Natural killer cell (primary cell): ENCODE data around the gene OAT. TPM values are rescaled to one million over a fixed set of nuclear protein-coding genes. Genes with fewer than 3 reads are reported as not detected.

Experiments
- ATAC-seq, 3 donors: fragments of 150-1000 bp in 2 of 3; fragments of 200-7000 bp in 1 of 3; cut with Tn5 transposase; 1 replicate in 1 of 3; 2 replicates in 2 of 3; pipeline ENCODE4 v1.10.0; 2021; ENCODE audit warnings: mild to moderate bottlenecking in 2 of 3, moderate library complexity in 2 of 3
- DNase-seq, 2 donors: peaks; one replicate each; pipeline versions ENCODE4 v3.0.0 to v3.0.0-alpha.2; 2013 to 2021; ENCODE audit warnings: mixed read lengths in 1 of 2
- H3K27ac ChIP-seq: one replicate; pipeline ENCODE4 v1.5.1; 2013; ENCODE audit warnings: mild to moderate bottlenecking, low read length
- H3K27me3 ChIP-seq: one replicate; pipeline ENCODE4 v1.6.1; 2013; ENCODE audit warnings: low read length; ENCODE audit not compliant: control insufficient read depth, insufficient read depth
- H3K36me3 ChIP-seq: one replicate; pipeline ENCODE4 v1.6.1; 2013; ENCODE audit warnings: low read length; ENCODE audit not compliant: control insufficient read depth, insufficient read depth
- H3K4me1 ChIP-seq: one replicate; pipeline ENCODE4 v1.6.1; 2013; ENCODE audit warnings: low read length; ENCODE audit not compliant: control insufficient read depth, insufficient read depth
- H3K4me3 ChIP-seq: one replicate; pipeline ENCODE4 v1.5.1; 2013; ENCODE audit warnings: low read length
- H3K9me3 ChIP-seq: one replicate; pipeline ENCODE4 v1.6.1; 2013; ENCODE audit warnings: low read length; ENCODE audit not compliant: control insufficient read depth, insufficient read depth
- H3K27ac Mint-ChIP-seq, 2 donors: one replicate each; pipeline ENCODE4 v1.8.0; 2022; ENCODE audit warnings: mild to moderate bottlenecking in 2 of 2, mixed read lengths in 2 of 2, moderate library complexity in 1 of 2
- H3K27me3 Mint-ChIP-seq, 2 donors: one replicate each; pipeline ENCODE4 v1.8.0; 2022; ENCODE audit warnings: low read depth in 2 of 2, mixed read lengths in 2 of 2
- H3K36me3 Mint-ChIP-seq: one replicate; pipeline ENCODE4 v1.8.0; 2022; ENCODE audit warnings: mixed read lengths
- H3K4me1 Mint-ChIP-seq, 2 donors: one replicate each; pipeline ENCODE4 v1.8.0; 2022; ENCODE audit warnings: mixed read lengths in 2 of 2
- H3K4me3 Mint-ChIP-seq: one replicate; pipeline ENCODE4 v1.8.0; 2022; ENCODE audit warnings: mild to moderate bottlenecking, moderate library complexity, mixed read lengths
- H3K9me3 Mint-ChIP-seq, 2 donors: one replicate each; pipeline ENCODE4 v1.8.0; 2022; ENCODE audit warnings: mixed read lengths in 2 of 2
- CTCF ChIP-seq: fragments of 200-600 bp; IDR thresholded peaks from one replicate; pipeline ENCODE4 v1.8.0; 2022; ENCODE audit warnings: antibody characterized with exemption
- WGBS: methylation state at CpG from one replicate; pipeline ENCODE4 v1.1.7; 2013; ENCODE audit warnings: missing lambda C conversion rate; ENCODE audit not compliant: insufficient coverage; 5-methylcytosine and 5-hydroxymethylcytosine counted together
- intact Hi-C: fragments of 100-400 bp; cut with micrococcal nuclease; formaldehyde crosslinking; loops from one replicate; pipeline ENCODE4 v1.14.2; 2022
- total RNA-seq, 4 donors: library from RNA; stranded (reverse); fragments of 120-200 nt in 1 of 4; gene quantifications; one replicate each; pipeline versions ENCODE4 v1.2.3 to v1.2.4, GENCODE V29; 2013 to 2022

Gene OAT
- total RNA-seq, 3 donors from 2014 or later (not counting 1 experiment from before 2014, with no cell fraction given) = 35.8 to 60.9 (median 48.4) TPM

GRCh38 chr10:124425227-124425962 is 6.7 kb upstream of the OAT start:
- Mint-ChIP-seq H3K4me3 (no peak overlapping the region), H3K36me3 (no peaks in the 10 kb centered on the region), H3K27ac (no peak overlapping the region), H3K4me1 (no peaks in the 10 kb centered on the region), H3K9me3 (no peaks in the 10 kb centered on the region), H3K27me3 (peaks cover 24 to 31% of the 10 kb centered on the region in 2 donors)
- intact Hi-C loops = no loop called here
- no peak overlapping the region for H3K27ac ChIP-seq
- WGBS = 100% methylated on average over 2 of the region's 4 CpGs
- DNase-seq = no peak
- ATAC-seq = no peak
- no peaks in the 10 kb centered on the region for H3K9me3 ChIP-seq
- no peaks in the 10 kb centered on the region for H3K4me1 ChIP-seq
- no peak overlapping the region for H3K4me3 ChIP-seq
- no peaks in the 10 kb centered on the region for H3K36me3 ChIP-seq
- TF ChIP-seq CTCF = no peak
- no peaks in the 10 kb centered on the region for H3K27me3 ChIP-seq

DNA sequence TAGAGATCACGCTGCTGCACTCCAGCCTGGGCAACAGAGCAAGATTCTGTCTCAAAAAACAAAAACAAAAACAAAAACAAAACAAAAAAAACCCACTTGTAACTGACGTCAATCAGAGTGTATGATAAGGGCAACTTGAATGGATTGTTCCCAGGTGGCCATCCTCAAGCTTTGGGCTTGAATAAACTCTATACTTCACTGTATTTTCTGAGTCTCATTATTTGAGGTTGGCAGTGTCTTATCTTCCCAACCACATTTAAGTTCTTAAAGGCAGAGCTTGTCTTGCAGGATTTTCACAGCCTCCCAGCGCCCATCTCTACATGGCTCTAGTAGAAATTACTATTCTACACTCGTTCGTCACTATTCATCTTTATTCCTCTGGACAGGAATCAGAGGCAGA is 5.1 kb upstream of the OAT start:
- ATAC-seq (no peak), DNase-seq (no peak)
- no peak overlapping the region for H3K4me3 ChIP-seq
- Mint-ChIP-seq H3K27ac (no peak overlapping the region), H3K4me1 (no peaks in the 10 kb centered on the region), H3K27me3 (peaks cover 20 to 21% of the 10 kb centered on the region in 2 donors), H3K9me3 (no peaks in the 10 kb centered on the region), H3K36me3 (no peaks in the 10 kb centered on the region), H3K4me3 (no peak overlapping the region)
- TF ChIP-seq CTCF = no peak
- H3K27ac ChIP-seq = no peak overlapping the region
- no peaks in the 10 kb centered on the region for H3K9me3 ChIP-seq
- intact Hi-C loops = no loop called here
- 80% methylated on average over 2 of the region's 5 CpGs for WGBS
- H3K27me3 ChIP-seq = no peaks in the 10 kb centered on the region
- H3K36me3 ChIP-seq = no peaks in the 10 kb centered on the region
- H3K4me1 ChIP-seq = peaks cover 7% of the 10 kb centered on the region

DNA sequence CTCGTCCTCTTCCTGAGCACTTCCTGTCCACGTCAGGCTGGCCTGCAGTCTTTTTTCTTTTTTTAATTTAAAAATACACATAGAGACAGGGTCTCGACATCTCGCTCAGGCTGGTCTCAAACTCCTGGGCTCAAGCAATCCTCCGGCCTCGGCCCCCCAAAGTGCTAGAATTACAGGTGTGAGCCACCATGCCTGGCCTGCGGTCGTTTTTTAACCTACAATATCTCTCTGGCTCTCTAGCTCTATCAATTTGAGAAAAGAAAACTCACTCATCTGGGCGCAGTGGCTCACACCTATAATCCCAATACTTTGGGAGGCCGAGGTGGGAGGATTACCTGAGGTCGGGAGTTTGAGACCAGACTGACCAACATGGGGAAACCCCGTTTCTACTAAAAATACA is 4.0 kb upstream of the OAT start:
- Histone ChIP-seq H3K36me3 (no peaks in the 10 kb centered on the region), H3K4me1 (peaks cover 12% of the 10 kb centered on the region), H3K9me3 (no peaks in the 10 kb centered on the region), H3K4me3 (no peak overlapping the region), H3K27ac (no peak overlapping the region), H3K27me3 (no peaks in the 10 kb centered on the region)
- Mint-ChIP-seq H3K9me3 (no peaks in the 10 kb centered on the region), H3K27ac (no peak overlapping the region), H3K36me3 (no peaks in the 10 kb centered on the region), H3K27me3 (peaks cover 13 to 17% of the 10 kb centered on the region in 2 donors), H3K4me3 (no peak overlapping the region), H3K4me1 (peaks cover 0 to 2% of the 10 kb centered on the region in 2 donors)
- DNase-seq = no peak
- WGBS = 72% methylated on average over 12 of the region's 12 CpGs
- TF ChIP-seq CTCF = no peak
- intact Hi-C loops = no loop called here
- no peak for ATAC-seq

DNA sequence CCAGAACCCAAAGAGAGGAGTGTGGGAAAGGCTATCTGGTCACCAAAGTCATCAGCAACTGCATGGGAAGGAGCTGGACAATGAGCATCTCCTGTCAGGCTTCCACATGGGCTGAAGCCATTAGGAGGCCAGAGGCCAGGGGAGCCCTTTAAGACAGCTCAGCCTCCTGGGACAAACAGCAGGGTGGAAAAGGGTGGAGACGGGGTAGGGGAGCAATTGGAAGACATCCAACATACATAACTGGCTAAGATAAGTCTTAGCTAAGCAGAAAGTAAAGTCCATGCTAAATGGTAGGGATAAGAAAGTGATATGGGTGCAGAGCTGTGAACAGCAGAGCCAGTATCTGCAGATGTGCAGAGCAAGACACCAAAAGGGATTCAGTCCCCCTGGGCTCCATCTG is 1.5 kb upstream of the OAT start:
- Histone ChIP-seq H3K27ac (no peak overlapping the region), H3K4me1 (peaks cover 14% of the 10 kb centered on the region), H3K36me3 (no peaks in the 10 kb centered on the region), H3K4me3 (no peak overlapping the region), H3K27me3 (no peaks in the 10 kb centered on the region), H3K9me3 (no peaks in the 10 kb centered on the region)
- intact Hi-C loops = no loop called here
- Mint-ChIP-seq H3K4me3 (no peak overlapping the region), H3K9me3 (no peaks in the 10 kb centered on the region), H3K27me3 (peaks cover 8 to 15% of the 10 kb centered on the region in 2 donors), H3K27ac (no peak overlapping the region), H3K4me1 (peaks cover 0 to 5% of the 10 kb centered on the region in 2 donors), H3K36me3 (no peaks in the 10 kb centered on the region)
- DNase-seq = no peak
- no peak for TF ChIP-seq CTCF
- no peak for ATAC-seq
- WGBS = no CpG with 5 or more reads among the region's 1 CpG
